ENCODE data around the gene BORCS5.

DNA sequence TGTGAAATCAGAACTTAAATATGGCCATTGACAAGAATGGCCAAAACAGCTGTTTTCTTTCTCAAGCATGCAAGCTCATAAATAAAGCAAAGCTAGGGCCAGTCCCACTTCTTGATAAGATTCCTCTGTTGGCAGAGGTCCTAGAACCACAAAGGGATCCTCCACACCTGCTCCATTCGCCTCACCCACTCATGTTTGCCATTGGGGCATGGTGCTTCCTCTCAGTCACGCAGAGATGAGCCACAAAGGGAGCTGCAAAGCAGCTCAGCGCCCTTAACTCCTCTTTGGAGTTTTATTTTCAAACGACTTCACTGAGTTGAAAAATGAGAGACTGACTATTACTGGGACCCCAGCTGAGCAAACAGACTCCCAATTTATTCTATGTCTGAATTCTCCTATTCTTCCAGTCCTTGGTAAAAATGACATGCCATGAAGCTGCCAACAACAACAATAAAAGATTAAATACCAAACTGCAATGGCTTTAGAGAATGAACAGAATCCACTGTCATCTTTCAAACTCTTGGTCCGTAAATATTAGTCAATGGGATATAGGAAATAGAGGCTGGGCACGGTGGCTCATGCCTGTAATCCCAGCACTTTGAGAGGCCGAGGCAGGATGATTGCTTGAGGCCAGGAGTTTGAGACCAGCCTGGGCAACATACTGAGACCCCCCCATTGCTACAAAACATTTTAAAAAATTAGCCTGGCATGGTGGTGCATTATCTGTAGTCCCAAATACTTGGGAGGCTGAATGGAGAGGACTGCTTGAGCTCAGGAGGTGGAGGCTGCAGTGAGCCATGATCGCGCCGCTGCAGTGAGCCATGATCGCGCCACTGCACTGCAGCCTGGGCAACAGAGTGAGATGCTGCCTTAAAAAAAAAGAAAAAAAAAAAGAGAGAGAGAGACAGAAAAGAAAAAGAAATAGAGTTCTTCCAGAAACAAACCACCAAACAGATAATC, 23.2 kb upstream of the BORCS5 start:
- TF ChIP-seq, protein P1, sequence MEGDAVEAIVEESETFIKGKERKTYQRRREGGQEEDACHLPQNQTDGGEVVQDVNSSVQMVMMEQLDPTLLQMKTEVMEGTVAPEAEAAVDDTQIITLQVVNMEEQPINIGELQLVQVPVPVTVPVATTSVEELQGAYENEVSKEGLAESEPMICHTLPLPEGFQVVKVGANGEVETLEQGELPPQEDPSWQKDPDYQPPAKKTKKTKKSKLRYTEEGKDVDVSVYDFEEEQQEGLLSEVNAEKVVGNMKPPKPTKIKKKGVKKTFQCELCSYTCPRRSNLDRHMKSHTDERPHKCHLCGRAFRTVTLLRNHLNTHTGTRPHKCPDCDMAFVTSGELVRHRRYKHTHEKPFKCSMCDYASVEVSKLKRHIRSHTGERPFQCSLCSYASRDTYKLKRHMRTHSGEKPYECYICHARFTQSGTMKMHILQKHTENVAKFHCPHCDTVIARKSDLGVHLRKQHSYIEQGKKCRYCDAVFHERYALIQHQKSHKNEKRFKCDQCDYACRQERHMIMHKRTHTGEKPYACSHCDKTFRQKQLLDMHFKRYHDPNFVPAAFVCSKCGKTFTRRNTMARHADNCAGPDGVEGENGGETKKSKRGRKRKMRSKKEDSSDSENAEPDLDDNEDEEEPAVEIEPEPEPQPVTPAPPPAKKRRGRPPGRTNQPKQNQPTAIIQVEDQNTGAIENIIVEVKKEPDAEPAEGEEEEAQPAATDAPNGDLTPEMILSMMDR (IDR thresholded peaks at IDR 0.05; ENCODE audit: low read length): no peak
- no peak for TF ChIP-seq EZH2 (IDR thresholded peaks at IDR 0.05; ENCODE audit: borderline replicate concordance, low read length)

Data from OCI-LY1 (cell line).